ENCODE measurements around the gene CAND1. TPM values are rescaled to one million over a fixed set of nuclear protein-coding genes. Genes with fewer than 3 reads are reported as not detected.

The CAND1 gene
- total RNA-seq, 5 donors from 2014 or later (not counting 1 experiment from before 2014, with no cell fraction given): 91.4 to 113 (median 107) TPM

DNA sequence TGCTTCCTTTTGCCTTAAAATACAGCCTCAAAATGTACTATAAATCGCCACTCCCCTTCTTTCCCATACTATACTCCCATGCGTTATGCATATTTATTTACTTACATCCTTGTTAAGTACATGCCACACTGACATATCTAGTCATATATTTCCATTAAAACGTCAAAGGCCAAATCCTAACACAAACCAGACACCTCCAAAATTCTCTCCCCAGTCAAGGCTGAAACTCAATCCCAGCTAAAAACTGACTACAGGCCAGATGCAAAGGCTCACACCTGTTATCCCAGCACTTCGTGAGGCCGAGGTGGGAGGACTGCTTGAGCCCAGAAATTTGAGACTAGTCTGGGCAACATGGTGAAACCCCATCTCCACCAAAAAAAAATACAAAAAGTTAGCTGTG lies 5.7 kb upstream of the CAND1 start:
- H3K9me3 Mint-ChIP-seq: no peaks in the 10 kb centered on the region
- CTCF ChIA-PET: no interaction called here
- no peaks in the 10 kb centered on the region for H3K27me3 ChIP-seq (replicated peaks in 1 of 2; ENCODE audit: control insufficient read depth in 2 of 2, extremely low read depth in 1 of 2, insufficient read depth in 2 of 2, low read length in 1 of 2)

GRCh38 chr12:67268335-67268895 lies 743 bp upstream of the CAND1 start:
- peaks cover 41 to 51% (median 45%) of the 10 kb centered on the region in 3 donors for H3K4me1 Mint-ChIP-seq
- POLR2A ChIA-PET: interaction anchor here (0.5 to 1.5 kb wide), 13 partner anchors 9 to 1344 kb away, joined by 3 to 6 read pairs (median 3); partner anchors contain the start of genes DYRK2 (in 1 of the 2) and LLPH (in 1 of the 2)
- no peaks in the 10 kb centered on the region for H3K36me3 ChIP-seq (ENCODE audit: control insufficient read depth in 2 of 2, extremely low read depth in 1 of 2, insufficient read depth in 1 of 2, low read length in 1 of 2)
- H3K27me3 ChIP-seq (replicated peaks in 1 of 2; ENCODE audit: control insufficient read depth in 2 of 2, extremely low read depth in 1 of 2, insufficient read depth in 2 of 2, low read length in 1 of 2): no peaks in the 10 kb centered on the region
- H3K4me3 ChIP-seq (ENCODE audit: control insufficient read depth in 1 of 2, extremely low read depth in 1 of 2, low read length in 1 of 2): peak overlapping the region; percentile 71 to 97
- H3K9me3 Mint-ChIP-seq: no peaks in the 10 kb centered on the region
- peaks cover 3% of the 10 kb centered on the region for H3K36me3 Mint-ChIP-seq
- peak overlapping the region; percentile 92 to 99 (median 93) for H3K4me3 Mint-ChIP-seq
- WGBS (ENCODE audit: insufficient coverage): 5% methylated on average over 13 of the region's 19 CpGs
- peak in 34 of 35 experiments; percentile 60 to 97 (median 86) for DNase-seq
- H3K27ac ChIP-seq (ENCODE audit: low read length): peak overlapping the region; percentile 94
- peaks cover 20 to 28% of the 10 kb centered on the region in 2 experiments for H3K4me1 ChIP-seq (ENCODE audit: control insufficient read depth in 1 of 2, extremely low read depth in 1 of 2, insufficient read depth in 2 of 2, low read length in 2 of 2)
- H3K27ac Mint-ChIP-seq: peak overlapping the region; percentile 98
- no peaks in the 10 kb centered on the region for H3K9me3 ChIP-seq
- H3K27me3 Mint-ChIP-seq: no peaks in the 10 kb centered on the region
- CTCF ChIA-PET: interaction anchor here (0.6 to 2.3 kb wide), 17 partner anchors 18 to 1888 kb away, joined by 3 to 9 read pairs (median 4); partner anchors contain the start of gene MDM2 (in 1 of the 2)
- peak; percentile 74 to 78 (median 76) for ATAC-seq (replicated peaks in 1 of 4)

More for the DNA sequence above, 5.7 kb upstream of the CAND1 start:
- DNase-seq (no peak), ATAC-seq (replicated peaks in 1 of 4) (no peak)
- no peak overlapping the region for H3K4me3 Mint-ChIP-seq
- POLR2A ChIA-PET: no interaction called here
- H3K4me1 ChIP-seq (ENCODE audit: control insufficient read depth in 1 of 2, extremely low read depth in 1 of 2, insufficient read depth in 2 of 2, low read length in 2 of 2): peaks cover 5 to 6% of the 10 kb centered on the region in 2 experiments
- peaks cover 8 to 12% (median 9%) of the 10 kb centered on the region in 3 donors for H3K4me1 Mint-ChIP-seq
- WGBS (ENCODE audit: insufficient coverage): 88% methylated on average over 3 of the region's 5 CpGs
- H3K4me3 ChIP-seq (ENCODE audit: control insufficient read depth in 1 of 2, extremely low read depth in 1 of 2, low read length in 1 of 2): no peak overlapping the region
- no peaks in the 10 kb centered on the region for H3K27me3 Mint-ChIP-seq
- H3K36me3 ChIP-seq (ENCODE audit: control insufficient read depth in 2 of 2, extremely low read depth in 1 of 2, insufficient read depth in 1 of 2, low read length in 1 of 2): no peaks in the 10 kb centered on the region
- no peaks in the 10 kb centered on the region for H3K36me3 Mint-ChIP-seq
- H3K27ac Mint-ChIP-seq: no peak overlapping the region
- no peak overlapping the region for H3K27ac ChIP-seq (ENCODE audit: low read length)
- H3K9me3 ChIP-seq: no peaks in the 10 kb centered on the region

DNA sequence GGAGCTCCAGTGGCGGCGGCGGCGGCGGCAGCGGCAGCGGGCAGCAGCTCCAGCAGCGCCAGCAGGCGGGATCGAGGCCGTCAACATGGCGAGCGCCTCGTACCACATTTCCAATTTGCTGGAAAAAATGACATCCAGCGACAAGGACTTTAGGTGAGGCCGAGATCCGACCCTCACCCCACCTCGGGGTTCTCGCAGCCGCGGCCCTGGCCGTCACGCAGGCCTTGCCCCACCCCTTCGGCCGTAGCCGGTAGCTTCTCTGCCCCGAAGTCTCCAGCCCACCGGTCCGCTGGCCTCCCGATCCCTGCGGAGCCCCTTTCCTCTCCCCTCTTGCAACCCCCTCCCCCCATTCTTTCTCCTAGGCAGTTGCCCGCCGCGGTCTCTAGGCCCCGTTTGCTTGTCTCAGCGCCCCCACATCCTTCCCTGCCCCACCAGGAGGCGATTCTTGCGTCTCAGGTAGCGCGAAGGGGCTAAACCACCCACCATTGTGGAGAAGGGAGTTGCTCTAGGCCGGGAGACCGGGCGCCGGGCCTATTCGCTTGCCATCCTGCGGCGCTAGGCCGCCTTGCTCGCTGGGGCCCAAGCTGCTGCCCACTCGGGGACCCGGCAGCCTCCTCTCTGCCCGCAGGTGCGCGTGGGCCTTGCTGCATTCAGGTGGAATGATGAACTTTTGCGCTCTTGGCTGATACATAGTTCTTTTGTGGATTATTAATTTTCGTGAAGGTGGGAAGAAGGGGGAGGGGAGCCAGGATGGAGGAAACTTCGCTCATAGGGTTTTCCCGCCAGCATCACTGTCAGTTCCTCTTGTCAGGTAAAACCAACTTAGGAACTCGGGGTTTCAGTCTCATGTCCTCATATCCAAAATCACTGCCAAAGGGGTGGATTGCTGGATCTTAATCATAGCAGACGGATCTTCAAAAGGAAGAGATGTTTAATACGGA lies 745 bp downstream of the CAND1 start:
- Mint-ChIP-seq H3K4me1 (peaks cover 56 to 63% (median 58%) of the 10 kb centered on the region in 3 donors), H3K9me3 (no peaks in the 10 kb centered on the region), H3K4me3 (peak overlapping the region; percentile 92 to 99 (median 93)), H3K36me3 (peaks cover 9% of the 10 kb centered on the region), H3K27me3 (no peaks in the 10 kb centered on the region), H3K27ac (peak overlapping the region; percentile 98)
- Histone ChIP-seq H3K27ac (ENCODE audit: low read length) (peak overlapping the region; percentile 94), H3K9me3 (no peaks in the 10 kb centered on the region), H3K4me1 (ENCODE audit: control insufficient read depth in 1 of 2, extremely low read depth in 1 of 2, insufficient read depth in 2 of 2, low read length in 2 of 2) (peaks cover 22 to 40% of the 10 kb centered on the region in 2 experiments), H3K36me3 (ENCODE audit: control insufficient read depth in 2 of 2, extremely low read depth in 1 of 2, insufficient read depth in 1 of 2, low read length in 1 of 2) (peaks cover 0 to 1% of the 10 kb centered on the region in 2 donors), H3K4me3 (ENCODE audit: control insufficient read depth in 1 of 2, extremely low read depth in 1 of 2, low read length in 1 of 2) (peak overlapping the region; percentile 97), H3K27me3 (replicated peaks in 1 of 2; ENCODE audit: control insufficient read depth in 2 of 2, extremely low read depth in 1 of 2, insufficient read depth in 2 of 2, low read length in 1 of 2) (no peaks in the 10 kb centered on the region)
- DNase-seq (peak; percentile 16 to 67 (median 42)), ATAC-seq (replicated peaks in 1 of 4) (peak in 3 of 4 experiments; percentile 0 to 3 (median 2))
- 0% methylated on average over 33 of the region's 61 CpGs for WGBS (ENCODE audit: insufficient coverage)
- POLR2A ChIA-PET: interaction anchor here (0.6 to 1.5 kb wide), 8 partner anchors 10 to 1358 kb away, joined by 3 to 11 read pairs (median 4); partner anchors contain the start of genes DYRK2 (in 1 of the 2) and LLPH (in 1 of the 2)
- CTCF ChIA-PET: interaction anchor here (0.8 to 2.3 kb wide), 7 partner anchors 11 to 1537 kb away, joined by 3 to 9 read pairs (median 5); partner anchors contain the start of gene MDM2 (in 1 of the 2)

GRCh38 chr12:67270622-67271021 lies 1.5 kb downstream of the CAND1 start:
- peaks cover 13% of the 10 kb centered on the region for H3K36me3 Mint-ChIP-seq
- POLR2A ChIA-PET: interaction anchor here (0.6 to 1.2 kb wide), 7 partner anchors 9 to 1357 kb away, joined by 3 to 7 read pairs (median 3); no protein-coding TSS in a partner anchor
- peaks cover 27 to 47% of the 10 kb centered on the region in 2 experiments for H3K4me1 ChIP-seq (ENCODE audit: control insufficient read depth in 1 of 2, extremely low read depth in 1 of 2, insufficient read depth in 2 of 2, low read length in 2 of 2)
- peak overlapping the region; percentile 98 for H3K27ac Mint-ChIP-seq
- H3K4me1 Mint-ChIP-seq: peaks cover 63 to 70% (median 66%) of the 10 kb centered on the region in 3 donors
- peaks cover 0 to 3% of the 10 kb centered on the region in 2 donors for H3K36me3 ChIP-seq (ENCODE audit: control insufficient read depth in 2 of 2, extremely low read depth in 1 of 2, insufficient read depth in 1 of 2, low read length in 1 of 2)
- H3K27me3 ChIP-seq (replicated peaks in 1 of 2; ENCODE audit: control insufficient read depth in 2 of 2, extremely low read depth in 1 of 2, insufficient read depth in 2 of 2, low read length in 1 of 2): no peaks in the 10 kb centered on the region
- H3K9me3 Mint-ChIP-seq: no peaks in the 10 kb centered on the region
- no CpG with 5 or more reads among the region's 6 CpGs for WGBS (ENCODE audit: insufficient coverage)
- H3K9me3 ChIP-seq: no peaks in the 10 kb centered on the region
- H3K27ac ChIP-seq (ENCODE audit: low read length): peak overlapping the region; percentile 94
- ATAC-seq (replicated peaks in 1 of 4): no peak
- peak overlapping the region; percentile 97 for H3K4me3 ChIP-seq (ENCODE audit: control insufficient read depth in 1 of 2, extremely low read depth in 1 of 2, low read length in 1 of 2)
- H3K27me3 Mint-ChIP-seq: no peaks in the 10 kb centered on the region
- DNase-seq: no peak
- CTCF ChIA-PET: interaction anchor here (0.7 to 1.2 kb wide), 6 partner anchors 10 to 910 kb away, joined by 3 to 5 read pairs (median 3); no protein-coding TSS in a partner anchor
- peak overlapping the region; percentile 92 to 99 (median 93) for H3K4me3 Mint-ChIP-seq

DNA sequence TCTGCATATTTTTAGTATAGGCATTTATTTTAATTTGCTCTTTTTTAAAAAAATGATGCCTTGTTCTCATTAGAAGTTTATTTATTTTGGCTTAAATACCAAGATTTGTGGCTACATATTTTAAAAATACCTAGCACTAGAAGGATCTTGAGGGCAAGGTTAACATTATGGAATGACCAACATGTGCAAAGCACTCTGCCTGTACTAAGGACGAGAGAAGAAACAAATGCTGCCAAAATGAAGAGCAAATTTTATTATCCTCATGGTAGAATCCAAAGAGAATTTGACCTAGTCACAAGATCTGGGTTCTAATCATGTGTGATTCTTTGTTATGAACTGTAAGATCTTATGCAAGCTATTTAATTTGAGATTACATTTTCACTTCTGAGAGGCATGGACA lies 2.8 kb downstream of the CAND1 start:
- peaks cover 77 to 84% (median 77%) of the 10 kb centered on the region in 3 donors for H3K4me1 Mint-ChIP-seq

More for the DNA sequence above, 2.8 kb downstream of the CAND1 start:
- ATAC-seq (replicated peaks in 1 of 4) (no peak), DNase-seq (no peak)
- POLR2A ChIA-PET: no interaction called here
- no CpG with 5 or more reads among the region's 1 CpG for WGBS (ENCODE audit: insufficient coverage)
- peaks cover 23% of the 10 kb centered on the region for H3K36me3 Mint-ChIP-seq
- Histone ChIP-seq H3K36me3 (ENCODE audit: control insufficient read depth in 2 of 2, extremely low read depth in 1 of 2, insufficient read depth in 1 of 2, low read length in 1 of 2) (peaks cover 0 to 3% of the 10 kb centered on the region in 2 donors), H3K9me3 (no peaks in the 10 kb centered on the region), H3K4me1 (ENCODE audit: control insufficient read depth in 1 of 2, extremely low read depth in 1 of 2, insufficient read depth in 2 of 2, low read length in 2 of 2) (peaks cover 27 to 54% of the 10 kb centered on the region in 2 experiments), H3K4me3 (ENCODE audit: control insufficient read depth in 1 of 2, extremely low read depth in 1 of 2, low read length in 1 of 2) (no peak overlapping the region), H3K27me3 (replicated peaks in 1 of 2; ENCODE audit: control insufficient read depth in 2 of 2, extremely low read depth in 1 of 2, insufficient read depth in 2 of 2, low read length in 1 of 2) (no peaks in the 10 kb centered on the region), H3K27ac (ENCODE audit: low read length) (no peak overlapping the region)
- no peaks in the 10 kb centered on the region for H3K27me3 Mint-ChIP-seq
- H3K9me3 Mint-ChIP-seq: no peaks in the 10 kb centered on the region
- CTCF ChIA-PET: interaction anchor here in 1 of 2 donors (1.1 to 1.2 kb wide), 2 partner anchors 14 to 15 kb away, joined by 3 read pairs; no protein-coding TSS in a partner anchor
- H3K27ac Mint-ChIP-seq: no peak overlapping the region
- H3K4me3 Mint-ChIP-seq: peak overlapping the region in 2 of 3 donors; percentile 21 to 35

All from T-cell (primary cell).